Heart left ventricle (tissue), 13 donors: Measurements from ENCODE around the gene TMEM52.

ENCODE experiments used
- POLR2A ChIP-seq, 2 donors: fragments of 450-650 bp; IDR thresholded peaks; one replicate each; pipeline ENCODE4 v1.6.1; 2017; ENCODE audit warnings: antibody characterized with exemption in 2 of 2, mild to moderate bottlenecking in 2 of 2, moderate library complexity in 2 of 2
- TF ChIP-seq, protein P1 (sequence below), 12 donors: fragments of 200-600 bp; sonication (generic) in 4 of 12; IDR thresholded peaks; one replicate each; pipeline versions ENCODE4 v1.5.0 to v1.8.0; 2018 to 2022; ENCODE audit warnings: antibody characterized with exemption in 12 of 12, mild to moderate bottlenecking in 5 of 12
- donor health status: ischemic (EF 13 %, LVEDD 7.1; RV severe dilation, severe dysfunction).
- donor health status: DM: no; HTN: yes; CAD: no.
- donor health status: DM: no; HTN: no; CAD: no.
- donor health status: ischemic (EF 25% LVEDD 6.9; RV normal size, moderate dysfunction).
- donor health status: ischemic (EF 25% LVEDD 5.7; RV mildly dilated, moderate dysfunction).
- donor health status: ischemic (EF 35%, LVEDD 5.7; RV mildly dilated, moderate dysfunction).
- donor health status: nonischemic (EF 11% LVEDD 7.7; RV severe dilation, severe dysfunction).
- donor health status: DM: yes; HTN: yes; CAD: no.
- donor health status: PGD.
- donor health status: ischemic (EF 29% LVEDD 5.4; RV normal size, mild dysfunction).
- donor health status: nonischemic (EF 23%, LVEDD 6.1; RV moderate dilation, normal function).

DNA sequence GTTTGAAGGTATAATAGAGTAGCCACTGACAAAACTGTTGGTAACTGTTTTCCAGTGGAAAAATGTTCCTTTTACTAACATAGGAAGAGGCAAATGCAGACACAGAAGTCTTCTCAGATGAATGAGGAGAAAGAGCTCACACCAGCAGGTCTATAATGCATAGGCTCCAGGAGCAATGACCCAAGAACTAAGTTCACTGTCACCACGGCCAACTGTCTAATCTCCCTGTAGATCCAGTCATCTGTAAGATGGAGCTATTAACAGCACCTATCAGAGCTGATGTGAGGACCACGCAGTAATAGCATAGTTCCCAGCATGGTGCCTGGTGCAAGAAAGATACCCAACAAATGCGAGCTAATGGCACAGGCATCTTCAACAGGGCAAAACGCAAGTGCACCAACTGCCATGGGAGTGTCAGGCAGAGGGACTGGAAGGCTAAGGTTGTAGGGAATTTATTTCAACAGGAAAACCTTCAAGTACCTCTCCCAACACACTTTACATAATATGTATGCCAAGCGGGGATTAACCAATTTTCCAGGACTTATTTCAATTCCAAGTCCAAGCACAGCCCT is 41.1 kb downstream of the TMEM52 start:
- no peak for TF ChIP-seq POLR2A (IDR thresholded peaks at IDR 0.05)
- TF ChIP-seq, protein P1, sequence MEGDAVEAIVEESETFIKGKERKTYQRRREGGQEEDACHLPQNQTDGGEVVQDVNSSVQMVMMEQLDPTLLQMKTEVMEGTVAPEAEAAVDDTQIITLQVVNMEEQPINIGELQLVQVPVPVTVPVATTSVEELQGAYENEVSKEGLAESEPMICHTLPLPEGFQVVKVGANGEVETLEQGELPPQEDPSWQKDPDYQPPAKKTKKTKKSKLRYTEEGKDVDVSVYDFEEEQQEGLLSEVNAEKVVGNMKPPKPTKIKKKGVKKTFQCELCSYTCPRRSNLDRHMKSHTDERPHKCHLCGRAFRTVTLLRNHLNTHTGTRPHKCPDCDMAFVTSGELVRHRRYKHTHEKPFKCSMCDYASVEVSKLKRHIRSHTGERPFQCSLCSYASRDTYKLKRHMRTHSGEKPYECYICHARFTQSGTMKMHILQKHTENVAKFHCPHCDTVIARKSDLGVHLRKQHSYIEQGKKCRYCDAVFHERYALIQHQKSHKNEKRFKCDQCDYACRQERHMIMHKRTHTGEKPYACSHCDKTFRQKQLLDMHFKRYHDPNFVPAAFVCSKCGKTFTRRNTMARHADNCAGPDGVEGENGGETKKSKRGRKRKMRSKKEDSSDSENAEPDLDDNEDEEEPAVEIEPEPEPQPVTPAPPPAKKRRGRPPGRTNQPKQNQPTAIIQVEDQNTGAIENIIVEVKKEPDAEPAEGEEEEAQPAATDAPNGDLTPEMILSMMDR (IDR thresholded peaks at IDR 0.05): no peak
